Stimulated activated naive CD8-positive, alpha-beta T cell treated with anti-CD3 and anti-CD28 coated beads, Interleukin-15, Interleukin-2, amounts not matched to agents 100 ng/mL and 50 ng/mL, for 24 hours (primary cell): ENCODE results near the gene FZR1.
"Not testable (repeated sequence)": the region's sequence is repeated elsewhere in the genome, so short reads cannot be mapped to it uniquely, and the experiment has no call there.

Source experiments
- H3K27ac Mint-ChIP-seq: one replicate; pipeline ENCODE4 v1.8.0; 2021; ENCODE audit warnings: mild to moderate bottlenecking, mixed read lengths
- H3K27me3 Mint-ChIP-seq: one replicate; pipeline ENCODE4 v1.8.0; 2021; ENCODE audit warnings: mixed read lengths
- H3K36me3 Mint-ChIP-seq: one replicate; pipeline ENCODE4 v1.8.0; 2021; ENCODE audit warnings: low read depth, mixed read lengths
- H3K4me1 Mint-ChIP-seq: one replicate; pipeline ENCODE4 v1.8.0; 2021; ENCODE audit warnings: low read depth, mixed read lengths
- H3K4me3 Mint-ChIP-seq: one replicate; pipeline ENCODE4 v1.8.0; 2021; ENCODE audit warnings: mild to moderate bottlenecking, mixed read lengths
- H3K9me3 Mint-ChIP-seq: one replicate; pipeline ENCODE4 v1.8.0; 2021; ENCODE audit warnings: mixed read lengths

The FZR1 gene

GRCh38 chr19:3570606-3571011 lies 64.5 kb downstream of the FZR1 start:
- H3K9me3 Mint-ChIP-seq: no peaks in the 10 kb centered on the region
- no peaks in the 10 kb centered on the region for H3K27me3 Mint-ChIP-seq
- H3K27ac Mint-ChIP-seq: no peak overlapping the region
- H3K36me3 Mint-ChIP-seq: peaks cover 8% of the 10 kb centered on the region
- no peak overlapping the region for H3K4me3 Mint-ChIP-seq
- H3K4me1 Mint-ChIP-seq: peaks cover 17% of the 10 kb centered on the region

- Mint-ChIP-seq H3K4me1 (peaks cover 17% of the 10 kb centered on the region), H3K4me3 (peak overlapping the region; percentile 72), H3K27me3 (no peaks in the 10 kb centered on the region)
These were observed 66.2 kb downstream of the FZR1 start for GRCh38 chr19:3572132-3572854.

GRCh38 chr19:3572855-3573161 lies 66.7 kb downstream of the FZR1 start, which contains the start of gene HMG20B:
TSS of gene HMG20B (plus strand) at chr19:3572944. CDS start at chr19:3573310, 366 bp downstream.
- H3K36me3 Mint-ChIP-seq: peaks cover 8% of the 10 kb centered on the region
- H3K4me3 Mint-ChIP-seq: peak within 1 kb of the TSS; percentile 72
- H3K4me1 Mint-ChIP-seq: peaks cover 17% of the 10 kb centered on the region
- no peaks in the 10 kb centered on the region for H3K9me3 Mint-ChIP-seq
- no peak within 1 kb of the TSS for H3K27ac Mint-ChIP-seq
- H3K27me3 Mint-ChIP-seq: no peaks in the 10 kb centered on the region

More at GRCh38 chr19:3572132-3572854, 66.2 kb downstream of the FZR1 start:
- H3K27ac Mint-ChIP-seq: no peak overlapping the region
- H3K36me3 Mint-ChIP-seq: peaks cover 8% of the 10 kb centered on the region
- H3K9me3 Mint-ChIP-seq: no peaks in the 10 kb centered on the region

DNA sequence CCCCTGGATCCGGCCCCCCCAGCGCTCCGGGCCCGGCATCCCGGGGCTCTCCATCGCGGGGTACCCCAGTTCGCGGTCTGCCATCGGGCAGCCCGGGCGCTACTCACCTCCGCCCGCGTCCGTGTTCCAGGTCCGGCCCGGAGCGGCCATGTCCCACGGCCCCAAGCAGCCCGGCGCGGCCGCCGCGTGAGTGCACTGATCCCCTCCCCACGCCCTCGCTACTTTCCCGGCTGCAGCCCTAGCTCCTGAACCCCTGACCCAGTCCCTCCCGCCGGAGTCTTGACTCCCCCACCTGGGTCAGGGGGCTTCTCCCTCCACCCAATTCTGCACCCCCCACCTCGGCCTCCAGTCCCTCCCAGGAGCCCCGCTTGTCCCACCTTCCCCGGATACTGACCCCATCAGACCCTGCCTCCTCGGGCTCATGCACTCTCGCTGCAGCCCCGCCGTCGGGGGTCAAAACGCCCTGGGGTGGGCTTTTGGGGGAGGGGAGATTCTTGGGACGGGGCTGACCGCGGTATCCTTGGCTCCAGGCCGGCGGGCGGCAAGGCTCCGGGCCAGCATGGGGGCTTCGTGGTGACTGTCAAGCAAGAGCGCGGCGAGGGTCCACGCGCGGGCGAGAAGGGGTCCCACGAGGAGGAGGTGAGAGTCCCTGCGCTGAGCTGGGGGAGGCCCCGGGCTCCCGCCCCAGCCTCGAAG lies 67.2 kb downstream of the FZR1 start:
- H3K36me3 Mint-ChIP-seq: peaks cover 8% of the 10 kb centered on the region
- no peak overlapping the region for H3K27ac Mint-ChIP-seq
- H3K4me3 Mint-ChIP-seq: peak overlapping the region; percentile 72
- no peaks in the 10 kb centered on the region for H3K27me3 Mint-ChIP-seq
- H3K9me3 Mint-ChIP-seq: no peaks in the 10 kb centered on the region
- H3K4me1 Mint-ChIP-seq: peaks cover 17% of the 10 kb centered on the region

GRCh38 chr19:3573858-3574637 lies 67.9 kb downstream of the FZR1 start:
- H3K27me3 Mint-ChIP-seq: no peaks in the 10 kb centered on the region
- peaks cover 17% of the 10 kb centered on the region for H3K4me1 Mint-ChIP-seq
- no peaks in the 10 kb centered on the region for H3K9me3 Mint-ChIP-seq
- no peak overlapping the region for H3K27ac Mint-ChIP-seq
- peaks cover 8% of the 10 kb centered on the region for H3K36me3 Mint-ChIP-seq
- peak overlapping the region; percentile 72 for H3K4me3 Mint-ChIP-seq

DNA sequence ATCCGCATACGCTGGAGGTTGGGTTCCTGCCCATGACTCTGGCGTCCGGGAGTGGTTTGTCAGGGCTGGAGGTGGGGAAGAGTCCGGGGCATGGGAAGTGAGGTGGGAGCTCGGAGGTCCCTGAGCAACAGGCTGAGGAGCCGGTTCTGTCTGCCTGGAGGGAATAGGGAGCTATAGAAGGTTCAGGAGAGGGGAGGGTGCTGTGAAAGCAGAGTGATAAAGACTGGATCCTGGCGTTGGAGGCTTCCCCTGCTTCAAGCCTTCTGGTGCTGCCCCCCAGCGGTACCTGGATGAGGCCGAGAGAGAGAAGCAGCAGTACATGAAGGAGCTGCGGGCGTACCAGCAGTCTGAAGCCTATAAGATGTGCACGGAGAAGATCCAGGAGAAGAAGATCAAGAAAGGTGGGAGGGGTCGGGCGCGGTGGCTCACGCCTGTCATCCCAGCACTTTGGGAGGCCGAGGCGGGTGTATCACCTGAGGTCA lies 69.2 kb downstream of the FZR1 start:
- Mint-ChIP-seq H3K9me3 (no peaks in the 10 kb centered on the region), H3K27me3 (no peaks in the 10 kb centered on the region), H3K36me3 (peaks cover 8% of the 10 kb centered on the region), H3K4me3 (no peak overlapping the region), H3K27ac (no peak overlapping the region), H3K4me1 (peaks cover 17% of the 10 kb centered on the region)

GRCh38 chr19:3575949-3576673 lies 70.0 kb downstream of the FZR1 start:
- Mint-ChIP-seq H3K27ac (no peak overlapping the region), H3K4me3 (no peak overlapping the region), H3K9me3 (no peaks in the 10 kb centered on the region), H3K27me3 (no peaks in the 10 kb centered on the region), H3K4me1 (peaks cover 17% of the 10 kb centered on the region), H3K36me3 (peaks cover 8% of the 10 kb centered on the region)

DNA sequence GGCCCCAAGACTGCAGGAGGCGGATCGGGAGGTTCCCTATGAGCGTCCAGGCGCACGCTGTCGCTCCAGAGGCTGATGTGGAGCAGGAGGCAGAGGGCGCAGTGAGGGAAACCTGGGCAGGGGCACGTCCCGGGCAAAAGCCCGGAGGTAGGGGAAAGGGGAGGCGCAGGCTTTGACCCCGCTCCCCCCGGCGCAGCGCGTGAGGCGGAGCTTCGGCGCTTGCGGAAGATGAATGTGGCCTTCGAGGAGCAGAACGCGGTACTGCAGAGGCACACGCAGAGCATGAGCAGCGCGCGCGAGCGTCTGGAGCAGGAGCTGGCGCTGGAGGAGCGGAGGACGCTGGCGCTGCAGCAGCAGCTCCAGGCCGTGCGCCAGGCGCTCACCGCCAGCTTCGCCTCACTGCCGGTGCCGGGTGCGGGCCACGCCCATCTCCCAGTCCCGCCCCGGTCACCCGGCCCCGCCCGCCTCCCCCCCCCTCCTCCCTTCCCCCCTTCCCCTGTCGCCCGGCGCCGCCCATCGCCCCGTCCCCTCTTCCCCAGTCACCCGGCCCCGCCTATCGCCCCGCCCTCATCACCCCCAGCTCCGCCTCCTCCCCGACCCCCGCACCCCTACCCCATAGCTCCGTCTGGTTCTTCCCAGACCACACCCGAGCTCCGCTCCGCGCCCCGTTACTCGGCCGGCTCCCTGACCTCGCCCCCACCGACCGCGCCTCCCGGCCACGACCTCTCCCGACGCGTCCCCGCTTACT lies 70.8 kb downstream of the FZR1 start:
- Mint-ChIP-seq H3K9me3 (no peaks in the 10 kb centered on the region), H3K27me3 (no peaks in the 10 kb centered on the region), H3K36me3 (peaks cover 8% of the 10 kb centered on the region), H3K27ac (no peak overlapping the region), H3K4me1 (peaks cover 13% of the 10 kb centered on the region), H3K4me3 (no peak overlapping the region)

GRCh38 chr19:3577723-3578344 lies 71.7 kb downstream of the FZR1 start:
- H3K9me3 Mint-ChIP-seq: no peaks in the 10 kb centered on the region
- H3K4me3 Mint-ChIP-seq: no peak overlapping the region
- H3K27me3 Mint-ChIP-seq: no peaks in the 10 kb centered on the region
- peaks cover 8% of the 10 kb centered on the region for H3K36me3 Mint-ChIP-seq
- H3K27ac Mint-ChIP-seq: no peak overlapping the region
- peaks cover 7% of the 10 kb centered on the region for H3K4me1 Mint-ChIP-seq

DNA sequence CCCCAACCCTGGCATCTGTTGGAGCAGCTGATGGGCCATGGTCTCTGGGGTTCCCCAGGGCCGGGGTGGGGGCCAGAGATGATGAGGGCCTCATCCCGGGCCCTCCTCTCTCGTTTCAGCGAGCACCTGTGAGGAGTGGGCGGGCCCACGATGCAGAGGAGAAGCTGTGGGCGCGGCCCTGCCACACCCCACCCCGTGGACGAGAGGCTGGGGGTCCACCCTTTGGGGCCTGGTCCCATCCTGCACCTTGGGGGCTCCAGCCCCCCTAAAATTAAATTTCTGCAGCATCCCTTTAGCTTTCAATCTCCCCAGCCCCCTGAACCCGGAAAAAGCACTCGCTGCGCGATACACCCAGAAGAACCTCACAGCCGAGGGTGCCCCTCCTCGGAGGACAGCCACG lies 72.3 kb downstream of the FZR1 start:
- peaks cover 7% of the 10 kb centered on the region for H3K4me1 Mint-ChIP-seq
- no peaks in the 10 kb centered on the region for H3K9me3 Mint-ChIP-seq
- H3K4me3 Mint-ChIP-seq: no peak overlapping the region
- peaks cover 8% of the 10 kb centered on the region for H3K36me3 Mint-ChIP-seq
- H3K27ac Mint-ChIP-seq: no peak overlapping the region
- H3K27me3 Mint-ChIP-seq: no peaks in the 10 kb centered on the region

DNA sequence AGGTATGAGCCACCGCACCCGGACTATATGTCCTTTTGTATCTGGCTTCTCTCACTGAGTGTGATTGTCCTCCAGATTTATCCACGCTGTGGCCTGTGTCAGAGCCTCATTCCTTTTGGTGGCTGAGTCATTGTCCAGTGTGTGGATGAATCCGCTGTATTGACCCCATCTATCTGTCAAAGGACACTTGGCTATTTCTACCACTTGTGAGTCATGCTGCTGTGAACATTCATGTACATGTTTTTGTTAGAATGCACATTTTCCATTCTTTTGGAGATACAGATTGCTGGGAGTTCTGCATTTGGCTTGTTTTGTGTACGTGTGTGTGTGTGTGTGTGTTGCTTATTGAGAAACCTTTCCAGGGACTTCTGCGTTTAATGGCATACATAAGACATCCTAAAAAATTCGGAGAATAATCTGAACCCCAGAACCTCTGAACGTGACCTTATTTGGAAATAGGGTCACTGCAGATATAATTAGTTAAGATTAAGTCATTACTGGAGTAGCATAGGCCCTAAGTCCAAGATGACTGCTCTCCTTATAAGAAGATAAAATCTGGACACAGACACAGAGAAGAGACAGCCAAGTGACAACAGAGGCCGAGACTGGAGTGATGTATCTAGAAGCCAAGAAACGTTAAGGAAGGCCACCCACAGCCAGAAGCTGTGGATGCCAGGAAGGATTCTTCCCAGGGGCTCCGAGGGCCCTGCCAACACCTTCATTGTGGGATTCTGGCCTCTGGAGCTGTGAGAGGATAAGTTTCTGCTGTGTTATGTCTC lies 74.2 kb downstream of the FZR1 start:
- H3K27ac Mint-ChIP-seq: no peak overlapping the region
- no peak overlapping the region for H3K4me3 Mint-ChIP-seq
- no peaks in the 10 kb centered on the region for H3K27me3 Mint-ChIP-seq
- no peaks in the 10 kb centered on the region for H3K4me1 Mint-ChIP-seq
- peaks cover 3% of the 10 kb centered on the region for H3K36me3 Mint-ChIP-seq
- H3K9me3 Mint-ChIP-seq: no peaks in the 10 kb centered on the region

DNA sequence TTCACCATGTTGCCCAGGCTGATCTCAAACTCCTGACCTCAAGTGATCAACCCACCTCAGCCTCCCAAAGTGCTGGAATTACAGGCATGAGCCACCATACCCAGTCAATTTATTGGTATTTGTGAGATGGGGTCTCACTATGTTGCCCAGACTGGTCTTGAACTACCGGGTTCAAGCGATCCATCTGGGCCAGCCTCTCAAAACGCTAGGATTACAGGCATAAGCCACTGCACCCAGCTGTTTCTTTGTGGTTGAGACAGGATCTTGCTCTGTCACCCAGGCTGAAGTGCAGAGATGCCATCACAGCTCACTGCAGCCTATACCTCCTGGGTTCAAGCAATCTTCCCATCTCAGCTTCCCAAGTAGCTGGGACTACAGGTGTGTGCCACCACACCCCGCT lies 75.7 kb downstream of the FZR1 start:
- not testable (repeated sequence) for H3K9me3 Mint-ChIP-seq, H3K27me3 Mint-ChIP-seq, H3K27ac Mint-ChIP-seq, H3K36me3 Mint-ChIP-seq, H3K4me1 Mint-ChIP-seq, H3K4me3 Mint-ChIP-seq

- H3K4me3 Mint-ChIP-seq, H3K9me3 Mint-ChIP-seq, H3K27ac Mint-ChIP-seq, H3K4me1 Mint-ChIP-seq, H3K27me3 Mint-ChIP-seq, H3K36me3 Mint-ChIP-seq: not testable (repeated sequence)
These were observed 78.1 kb downstream of the FZR1 start for GRCh38 chr19:3584036-3584802.
